H1 (cell line): ENCODE measurements around the gene URB2. TPM values are rescaled to one million over a fixed set of nuclear protein-coding genes. Genes with fewer than 3 reads are reported as not detected.

Experiments used
- CTCF ChIA-PET: fragments of 300-600 bp; sonication (Branson Sonifier 250); formaldehyde crosslinking; loops from one replicate; lab custom pipeline; 2021; ENCODE audit not compliant: partially characterized antibody; lab: Charles Lee
- POLR2A ChIA-PET: fragments of 300-600 bp; sonication (Branson Sonifier 250); formaldehyde crosslinking; loops from one replicate; lab custom pipeline; 2021; ENCODE audit warnings: inconsistent platforms; ENCODE audit not compliant: partially characterized antibody; lab: Charles Lee
- DNase-seq, 2 experiments: peaks; one replicate each; pipeline versions ENCODE4 v3.0.0 to v3.0.0-alpha.2; 2010 to 2022; ENCODE audit warnings: low spot score in 2 of 2, low read depth in 1 of 2, mixed read lengths in 1 of 2
- FAIRE-seq: peaks from 2 replicates; lab custom pipeline; 2011; peaks lifted over from hg19 to GRCh38; lab: Jason Lieb, UNC
- H2AFZ ChIP-seq: 2 replicates; pipeline ENCODE4 v1.8.1; 2012; ENCODE audit warnings: low read length, inconsistent platforms
- H2AK5ac ChIP-seq: 2 replicates; pipeline ENCODE4 v1.6.1; 2013; ENCODE audit warnings: low read depth, low read length
- H2BK120ac ChIP-seq: replicated peaks from 2 replicates; pipeline ENCODE3; 2013; ENCODE audit warnings: low read depth, low read length, inconsistent platforms
- H2BK12ac ChIP-seq: 2 replicates; pipeline ENCODE4 v1.6.1; 2013; ENCODE audit warnings: low read depth, low read length
- H2BK15ac ChIP-seq: 2 replicates; pipeline ENCODE4 v1.6.1; 2013; ENCODE audit warnings: low read length
- H2BK20ac ChIP-seq: 2 replicates; pipeline ENCODE4 v1.6.1; 2013; ENCODE audit warnings: low read length
- H2BK5ac ChIP-seq: 2 replicates; pipeline ENCODE4 v1.6.1; 2013; ENCODE audit warnings: low read depth, low read length
- H3K14ac ChIP-seq: 2 replicates; pipeline ENCODE4 v1.6.1; 2013; ENCODE audit warnings: inconsistent platforms; ENCODE audit not compliant: insufficient read length
- H3K18ac ChIP-seq: 2 replicates; pipeline ENCODE4 v1.6.1; 2013; ENCODE audit warnings: low read length; ENCODE audit errors: extremely low read depth
- H3K23ac ChIP-seq: 2 replicates; pipeline ENCODE4 v1.6.1; 2013; ENCODE audit warnings: inconsistent platforms; ENCODE audit not compliant: insufficient read length
- H3K23me2 ChIP-seq: 2 replicates; pipeline ENCODE4 v1.6.1; 2013; ENCODE audit warnings: low read depth, low read length
- H3K27ac ChIP-seq: 2 replicates; pipeline ENCODE4 v1.6.1; 2011; ENCODE audit warnings: low read depth, low read length, inconsistent platforms
- H3K27me3 ChIP-seq, 4 experiments: replicated peaks in 1 of 4; 1 replicate in 1 of 4; 2 replicates in 3 of 4; pipeline versions ENCODE4 v1.6.1 to v1.8.1; 2011 to 2013; ENCODE audit warnings: low read length in 3 of 4, mild to moderate bottlenecking in 3 of 4, inconsistent platforms in 2 of 4, mixed read lengths in 2 of 4, moderate library complexity in 1 of 4; ENCODE audit not compliant: control insufficient read depth in 3 of 4, insufficient read depth in 3 of 4; ENCODE audit errors: extremely low read depth in 1 of 4
- H3K36me3 ChIP-seq, 4 experiments: 2 replicates each; pipeline versions ENCODE4 v1.6.1 to v1.8.1; 2011 to 2013; ENCODE audit warnings: mild to moderate bottlenecking in 4 of 4, low read length in 3 of 4, moderate library complexity in 2 of 4, control low read depth in 1 of 4, inconsistent platforms in 1 of 4; ENCODE audit not compliant: insufficient read depth in 4 of 4, control insufficient read depth in 2 of 4
- H3K4ac ChIP-seq: replicated peaks from 2 replicates; pipeline ENCODE3; 2013; ENCODE audit warnings: low read length, low read depth, mixed read lengths, inconsistent platforms; ENCODE audit not compliant: insufficient read length
- H3K4me1 ChIP-seq, 4 experiments: replicated peaks in 1 of 4; 1 replicate in 1 of 4; 2 replicates in 3 of 4; pipeline versions ENCODE4 v1.6.1 to v1.8.1; 2011 to 2013; ENCODE audit warnings: low read length in 3 of 4, inconsistent platforms in 2 of 4, mixed read lengths in 1 of 4; ENCODE audit not compliant: insufficient read depth in 4 of 4, control insufficient read depth in 3 of 4
- H3K4me2 ChIP-seq, 2 experiments: 2 replicates each; pipeline versions ENCODE4 v1.6.1 to v1.8.1; 2011 to 2013; ENCODE audit warnings: low read depth in 2 of 2, low read length in 2 of 2, control low read depth in 1 of 2, inconsistent platforms in 1 of 2, mild to moderate bottlenecking in 1 of 2; ENCODE audit not compliant: insufficient read depth in 1 of 2
- H3K4me3 ChIP-seq, 4 experiments: fragments of 200-600, 300-600 bp in 1 of 4; sonication (generic), shearing (Covaris generic), sonication (Bioruptor Twin) in 1 of 4; 2 replicates each; pipeline versions ENCODE4 v1.5.1 to v1.8.1; 2011 to 2016; ENCODE audit warnings: low read length in 4 of 4, low read depth in 3 of 4, control low read depth in 2 of 4, inconsistent platforms in 2 of 4, mild to moderate bottlenecking in 2 of 4, mixed read lengths in 1 of 4, moderate library complexity in 1 of 4; ENCODE audit not compliant: insufficient read depth in 2 of 4; ENCODE audit errors: extremely low read depth in 1 of 4
- H3K56ac ChIP-seq: replicated peaks from 2 replicates; pipeline ENCODE3; 2013; ENCODE audit warnings: low read depth, mild to moderate bottlenecking, mixed read lengths, low read length, inconsistent platforms; ENCODE audit not compliant: insufficient read length
- H3K79me1 ChIP-seq: 2 replicates; pipeline ENCODE4 v1.6.1; 2013; ENCODE audit warnings: low read depth, low read length, control low read depth
- H3K79me2 ChIP-seq, 2 experiments: 2 replicates each; pipeline versions ENCODE4 v1.6.1 to v1.8.1; 2012 to 2013; ENCODE audit warnings: low read length in 2 of 2, mild to moderate bottlenecking in 2 of 2, inconsistent platforms in 1 of 2; ENCODE audit not compliant: insufficient read depth in 2 of 2, control insufficient read depth in 1 of 2
- H3K9ac ChIP-seq, 4 experiments: replicated peaks in 1 of 4; 1 replicate in 1 of 4; 2 replicates in 3 of 4; pipeline versions ENCODE4 v1.6.1 to v1.8.1; 2011 to 2013; ENCODE audit warnings: low read depth in 3 of 4, low read length in 3 of 4, control low read depth in 2 of 4, mild to moderate bottlenecking in 2 of 4, moderate library complexity in 2 of 4, inconsistent platforms in 1 of 4; ENCODE audit errors: extremely low read depth in 1 of 4
- H3K9me3 ChIP-seq, 2 experiments: 2 replicates each; pipeline versions ENCODE4 v1.6.1 to v1.8.1; 2012 to 2013; ENCODE audit warnings: mild to moderate bottlenecking in 2 of 2, moderate library complexity in 2 of 2, control low read depth in 1 of 2, inconsistent platforms in 1 of 2, low read depth in 1 of 2, low read length in 1 of 2, mixed read lengths in 1 of 2; ENCODE audit not compliant: insufficient read depth in 2 of 2
- H4K20me1 ChIP-seq, 2 experiments: replicated peaks in 1 of 2; 2 replicates each; pipeline versions ENCODE3 to v1.8.1; 2011 to 2013; ENCODE audit warnings: inconsistent platforms in 2 of 2, low read length in 2 of 2, mild to moderate bottlenecking in 1 of 2; ENCODE audit not compliant: insufficient read depth in 2 of 2, control insufficient read depth in 1 of 2
- H4K5ac ChIP-seq: 2 replicates; pipeline ENCODE4 v1.6.1; 2013; ENCODE audit warnings: low read length, low read depth, mixed read lengths, inconsistent platforms; ENCODE audit not compliant: insufficient read length
- H4K8ac ChIP-seq: 2 replicates; pipeline ENCODE4 v1.8.0; 2013; ENCODE audit warnings: mild to moderate bottlenecking, moderate library complexity, low read length, inconsistent platforms; ENCODE audit not compliant: insufficient read depth; ENCODE audit errors: extremely low read depth
- H4K91ac ChIP-seq: replicated peaks from 2 replicates; pipeline ENCODE3; 2013; ENCODE audit warnings: low read length, mixed read lengths, inconsistent platforms; ENCODE audit not compliant: insufficient read length
- CTBP2 ChIP-seq: IDR thresholded peaks from 2 replicates; pipeline ENCODE4 v1.7.0; 2011; ENCODE audit warnings: borderline replicate concordance, mild to moderate bottlenecking, moderate library complexity, mixed read lengths, low read length; ENCODE audit not compliant: insufficient read depth, insufficient read length
- SAP30 ChIP-seq: fragments of 300-600 bp; sonication (generic); IDR thresholded peaks from 2 replicates; pipeline ENCODE4 v1.7.1; 2012; ENCODE audit warnings: low read length, moderate library complexity, mild to moderate bottlenecking, inconsistent platforms; ENCODE audit not compliant: insufficient read depth, insufficient replicate concordance
- SP1 ChIP-seq: IDR thresholded peaks from 2 replicates; pipeline ENCODE4 v1.6.1; 2011; ENCODE audit warnings: low read depth, low read length
- WGBS, 2 experiments: shearing (Covaris generic) in 1 of 2; methylation state at CpG; one replicate each; pipeline versions ENCODE4 v1.1.6 to v1.1.7; 2013 to 2015; ENCODE audit warnings: low lambda C conversion rate in 2 of 2, mixed read lengths in 2 of 2, inconsistent platforms in 1 of 2, low coverage in 1 of 2, missing lambda C conversion rate in 1 of 2; ENCODE audit not compliant: insufficient replicate concordance in 2 of 2, insufficient coverage in 1 of 2, insufficient read length in 1 of 2; ENCODE audit errors: extremely low coverage in 1 of 2, missing lambda C conversion rate in 1 of 2; 5-methylcytosine and 5-hydroxymethylcytosine counted together
- polyA plus RNA-seq, 7 experiments: library from polyadenylated mRNA; depleted of rRNA in 3 of 7; stranded (reverse) in 5 of 7; unstranded in 2 of 7; fragments of >200 nt in 5 of 7; fragments of 200-250 nt in 2 of 7; gene quantifications; 1 replicate in 5 of 7; 2 replicates in 1 of 7; 4 replicates in 1 of 7; pipeline versions ENCODE4 v1.2.1 to v1.2.3, GENCODE V29; 2011 to 2013; ENCODE audit warnings: missing spikeins in 2 of 7, mixed read lengths in 2 of 7
- total RNA-seq: library from RNA; stranded (reverse); fragmentation: NEBNext Ultra II Directional; extraction: Animal tissue kit (Norgen Biotek cat#: 25700); gene quantifications from 2 replicates; pipeline ENCODE4 v1.2.1, GENCODE V29; 2021

URB2 gene
- total and polyA plus RNA-seq, 2 of the 8 experiments (the other 6 are each of a cell fraction or from before 2014, with no cell fraction given): 13.7 to 33.0 TPM

DNA sequence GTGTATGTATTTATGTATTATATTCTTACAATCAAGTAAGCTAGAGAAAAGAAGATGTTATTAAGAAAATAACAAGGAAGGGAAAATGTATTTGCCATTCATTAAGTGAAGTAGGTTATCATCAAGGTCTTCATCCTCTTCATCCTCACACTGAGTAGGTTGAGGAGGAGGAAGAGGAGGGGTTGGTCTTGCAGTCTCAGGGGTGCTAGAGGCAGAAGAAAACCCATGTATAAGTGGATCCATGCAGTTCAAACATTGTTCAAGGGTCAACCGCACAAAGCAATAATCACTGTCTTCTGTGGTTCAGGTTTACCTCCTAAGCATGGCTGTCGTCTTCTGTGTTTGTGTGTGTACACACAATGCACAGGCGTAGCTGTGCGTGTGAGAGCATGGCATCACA lies 16.9 kb downstream of the URB2 start:
- H2BK15ac ChIP-seq: no peak overlapping the region
- no peak overlapping the region for H2AFZ ChIP-seq
- H3K4me1 ChIP-seq: no peaks in the 10 kb centered on the region
- no peak overlapping the region for H2AK5ac ChIP-seq
- H3K36me3 ChIP-seq: peaks cover 18 to 55% (median 43%) of the 10 kb centered on the region in 4 experiments; a peak in 7 of 8 replicates
- no peak overlapping the region for H3K23ac ChIP-seq
- no peak overlapping the region for H3K9ac ChIP-seq
- DNase-seq (no peak), FAIRE-seq (no peak)
- no peak overlapping the region for H2BK20ac ChIP-seq
- no peak overlapping the region for H3K4me3 ChIP-seq
- no peak overlapping the region for H4K8ac ChIP-seq
- H3K56ac ChIP-seq: no peak overlapping the region
- H3K27ac ChIP-seq: no peak overlapping the region
- H3K14ac ChIP-seq: no peak overlapping the region
- POLR2A ChIA-PET: no interaction called here
- peaks cover 0 to 43% of the 10 kb centered on the region in 2 experiments; a peak in 2 of 4 replicates for H3K79me2 ChIP-seq
- H2BK120ac ChIP-seq: no peak overlapping the region
- H4K20me1 ChIP-seq: peaks cover 7 to 18% of the 10 kb centered on the region in 2 experiments
- CTCF ChIA-PET: interaction anchor here (0.5 kb wide), 1 partner anchor 72 kb away, joined by 3 read pairs; no protein-coding TSS in a partner anchor
- H4K5ac ChIP-seq: no peak overlapping the region
- H3K79me1 ChIP-seq: peaks cover 21% of the 10 kb centered on the region
- H3K9me3 ChIP-seq: no peaks in the 10 kb centered on the region
- H4K91ac ChIP-seq: no peak overlapping the region
- no peak overlapping the region for H2BK12ac ChIP-seq
- H3K27me3 ChIP-seq: no peaks in the 10 kb centered on the region
- H3K18ac ChIP-seq: no peak overlapping the region
- no peak overlapping the region for H3K4ac ChIP-seq
- H2BK5ac ChIP-seq: no peak overlapping the region
- 92% methylated on average over 4 of the region's 4 CpGs; no CpG with 5 or more reads in 1 of the 2 experiments for WGBS, 2 experiments
- H3K4me2 ChIP-seq: no peak overlapping the region
- H3K23me2 ChIP-seq: no peaks in the 10 kb centered on the region
- TF ChIP-seq SAP30 (no peak), SP1 (no peak), CTBP2 (no peak)
